ENCODE results near the gene AK5. TPM values are rescaled to one million over a fixed set of nuclear protein-coding genes. Genes with fewer than 3 reads are reported as not detected.
"Not testable (repeated sequence)": the region's sequence is repeated elsewhere in the genome, so short reads cannot be mapped to it uniquely, and the experiment has no call there.

The AK5 gene
- total RNA-seq, 1 donor from 2014 or later = not detected

DNA sequence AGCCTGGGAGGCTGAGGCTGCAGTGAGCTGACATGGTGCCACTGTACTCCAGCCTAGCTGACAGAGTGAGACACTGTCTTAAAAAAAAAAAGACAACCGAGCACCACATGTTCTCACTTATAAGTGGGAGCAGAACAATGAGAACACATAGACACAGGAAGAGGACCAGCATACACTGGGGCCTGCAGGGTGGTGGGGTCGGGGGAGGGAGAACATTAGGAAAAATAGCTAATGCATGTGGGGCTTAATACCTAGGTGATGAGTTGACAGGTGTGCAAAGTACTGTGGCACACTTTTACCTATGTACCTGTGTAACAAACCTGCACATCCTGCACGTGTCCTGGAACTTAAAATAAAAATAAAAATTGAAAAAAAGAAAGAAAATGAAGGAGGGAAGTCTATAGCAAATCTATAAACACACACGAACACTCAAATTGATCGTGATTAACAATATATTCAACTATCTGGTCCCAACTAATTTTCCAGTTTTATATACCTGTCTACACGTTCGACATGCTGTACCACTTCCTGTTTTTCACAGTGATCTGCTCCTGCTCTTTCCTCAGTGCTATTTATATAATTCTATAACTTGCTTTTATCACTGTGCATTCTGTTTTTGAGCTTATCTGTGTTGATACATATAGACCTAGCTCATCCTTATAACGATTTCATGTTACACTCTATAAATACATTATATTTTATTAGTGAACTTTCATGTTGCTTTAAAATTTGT is 27.2 kb downstream of the AK5 start:
- H3K9me3 Mint-ChIP-seq = peaks cover 22% of the 10 kb centered on the region

DNA sequence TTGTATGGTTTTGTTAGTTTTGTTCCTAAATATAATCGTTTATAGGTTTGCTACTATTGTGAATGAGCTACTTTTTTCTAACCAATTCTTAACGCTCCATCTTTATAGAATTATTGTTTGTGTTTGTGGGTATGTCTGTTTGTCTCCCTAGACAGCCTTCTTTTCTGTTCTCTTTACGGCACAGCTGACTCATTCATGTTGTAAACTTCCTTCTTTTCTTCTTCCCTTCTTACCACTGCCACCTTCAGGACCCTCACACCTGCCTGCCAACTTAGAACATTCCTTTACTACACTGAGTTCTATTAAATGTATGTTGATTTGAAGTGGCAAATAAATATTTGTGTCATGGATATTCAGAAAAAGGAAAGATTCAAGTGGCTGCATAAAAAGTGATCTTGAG is 29.1 kb downstream of the AK5 start:
- Mint-ChIP-seq H3K27ac (no peak overlapping the region), H3K4me1 (no peaks in the 10 kb centered on the region), H3K4me3 (no peak overlapping the region), H3K9me3 (peaks cover 12% of the 10 kb centered on the region), H3K36me3 (no peaks in the 10 kb centered on the region), H3K27me3 (ENCODE audit: low read depth) (peaks cover 7% of the 10 kb centered on the region)
- no peak for TF ChIP-seq CTCF (IDR thresholded peaks at IDR 0.05; ENCODE audit: unreplicated experiment)
- DNase-seq (ENCODE audit: low spot score in 2 of 2, unreplicated experiment in 2 of 2) = no peak

More for the DNA sequence above, 27.2 kb downstream of the AK5 start:
- DNase-seq (ENCODE audit: low spot score in 2 of 2, unreplicated experiment in 2 of 2) = no peak
- peaks cover 2% of the 10 kb centered on the region for H3K36me3 Mint-ChIP-seq
- H3K4me1 Mint-ChIP-seq = no peaks in the 10 kb centered on the region
- TF ChIP-seq CTCF (IDR thresholded peaks at IDR 0.05; ENCODE audit: unreplicated experiment) = no peak
- no peak overlapping the region for H3K27ac Mint-ChIP-seq
- H3K4me3 Mint-ChIP-seq = no peak overlapping the region
- peaks cover 8% of the 10 kb centered on the region for H3K27me3 Mint-ChIP-seq (ENCODE audit: low read depth)

DNA sequence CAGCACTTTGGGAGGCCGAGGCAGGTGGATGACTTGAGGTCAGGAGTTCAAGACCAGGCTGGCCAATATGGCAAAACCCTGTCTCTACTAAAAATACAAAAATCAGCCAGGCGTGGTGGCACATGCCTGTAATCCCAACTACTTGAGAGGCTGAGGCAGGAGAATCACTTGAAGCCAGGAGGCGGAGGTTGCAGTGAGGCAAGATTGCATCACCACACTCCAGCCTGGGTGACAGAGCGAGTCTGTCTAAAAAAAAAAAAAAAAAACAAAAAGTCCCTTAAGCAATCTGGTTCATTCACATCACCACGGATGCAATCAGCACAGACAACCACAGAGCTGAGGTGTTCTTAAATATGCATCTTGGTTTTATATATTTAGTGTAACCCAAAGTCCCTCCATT is 30.5 kb downstream of the AK5 start:
- DNase-seq (ENCODE audit: low spot score in 2 of 2, unreplicated experiment in 2 of 2); H3K4me1 Mint-ChIP-seq; H3K4me3 Mint-ChIP-seq; H3K36me3 Mint-ChIP-seq; H3K9me3 Mint-ChIP-seq; H3K27me3 Mint-ChIP-seq (ENCODE audit: low read depth); H3K27ac Mint-ChIP-seq: not testable (repeated sequence)

DNA sequence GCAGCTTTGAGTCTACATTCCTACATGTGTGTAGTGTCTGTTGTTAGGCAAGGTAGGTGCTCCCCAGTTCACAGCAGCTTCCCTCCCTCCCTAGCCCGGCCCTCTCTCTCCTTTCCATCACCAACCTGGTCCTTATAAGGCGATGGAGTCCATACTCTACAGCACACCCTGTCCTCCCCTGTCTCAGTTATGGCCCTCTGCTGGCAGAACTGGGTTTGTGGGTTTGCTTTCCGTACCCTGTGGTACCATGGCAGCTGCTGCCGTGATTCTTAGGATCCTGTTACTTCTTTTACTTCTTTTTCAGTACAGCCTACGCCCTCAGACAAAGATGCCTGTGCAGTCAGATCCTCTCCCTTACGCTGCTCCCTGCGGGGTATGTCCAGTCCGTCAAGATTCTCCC is 31.7 kb downstream of the AK5 start:
- DNase-seq (ENCODE audit: low spot score in 2 of 2, unreplicated experiment in 2 of 2) = no peak
- TF ChIP-seq CTCF (IDR thresholded peaks at IDR 0.05; ENCODE audit: unreplicated experiment) = no peak
- Mint-ChIP-seq H3K4me1 (no peaks in the 10 kb centered on the region), H3K4me3 (no peak overlapping the region), H3K27me3 (ENCODE audit: low read depth) (no peaks in the 10 kb centered on the region), H3K36me3 (no peaks in the 10 kb centered on the region), H3K9me3 (no peaks in the 10 kb centered on the region), H3K27ac (no peak overlapping the region)

GRCh38 chr1:77316006-77316405 is 34.2 kb downstream of the AK5 start:
- Mint-ChIP-seq H3K4me3 (no peak overlapping the region), H3K4me1 (no peaks in the 10 kb centered on the region), H3K27me3 (ENCODE audit: low read depth) (no peaks in the 10 kb centered on the region), H3K9me3 (no peaks in the 10 kb centered on the region), H3K36me3 (no peaks in the 10 kb centered on the region), H3K27ac (no peak overlapping the region)
- TF ChIP-seq CTCF (IDR thresholded peaks at IDR 0.05; ENCODE audit: unreplicated experiment) = no peak
- no peak for DNase-seq (ENCODE audit: low spot score in 2 of 2, unreplicated experiment in 2 of 2)

GRCh38 chr1:77316966-77317365 is 35.1 kb downstream of the AK5 start:
- peaks cover under 1% of the 10 kb centered on the region for H3K4me1 Mint-ChIP-seq
- no peak overlapping the region for H3K27ac Mint-ChIP-seq
- TF ChIP-seq CTCF (IDR thresholded peaks at IDR 0.05; ENCODE audit: unreplicated experiment) = no peak
- no peaks in the 10 kb centered on the region for H3K27me3 Mint-ChIP-seq (ENCODE audit: low read depth)
- no peak overlapping the region for H3K4me3 Mint-ChIP-seq
- H3K36me3 Mint-ChIP-seq = no peaks in the 10 kb centered on the region
- H3K9me3 Mint-ChIP-seq = no peaks in the 10 kb centered on the region
- DNase-seq (ENCODE audit: low spot score in 2 of 2, unreplicated experiment in 2 of 2) = no peak
